ENCODE measurements around the gene MYBL2. TPM values are rescaled to one million over a fixed set of nuclear protein-coding genes. Genes with fewer than 3 reads are reported as not detected.

Gene MYBL2
- total RNA-seq, 1 experiment from 2014 or later = 125 TPM

- no TSS peak for BruUV-seq (replicated peaks)
- no peak overlapping the region for H3K4me3 Mint-ChIP-seq (ENCODE audit: low read depth, unreplicated experiment)
- no peak overlapping the region for H3K27ac Mint-ChIP-seq (ENCODE audit: unreplicated experiment)
- no peaks in the 10 kb centered on the region for H3K27me3 Mint-ChIP-seq (ENCODE audit: unreplicated experiment)
- peaks cover 18% of the 10 kb centered on the region for H3K36me3 Mint-ChIP-seq (ENCODE audit: insufficient read depth, unreplicated experiment)
- DNase-seq = no peak
- CTCF ChIA-PET = no interaction called here
- H3K9me3 Mint-ChIP-seq (ENCODE audit: low read depth, unreplicated experiment) = no peaks in the 10 kb centered on the region
- TF ChIP-seq CTCF (IDR thresholded peaks at IDR 0.05; ENCODE audit: unreplicated experiment) = no peak
- no peaks in the 10 kb centered on the region for H3K4me1 Mint-ChIP-seq (ENCODE audit: low read depth, unreplicated experiment)
- intact Hi-C loops (cut with micrococcal nuclease; ENCODE audit: unreplicated experiment) = no loop called here
Observed at GRCh38 chr20:43680981-43681380, 14.1 kb downstream of the MYBL2 start.

- BruUV-seq (replicated peaks) = no TSS peak
- no peak for DNase-seq
- Mint-ChIP-seq H3K27me3 (ENCODE audit: unreplicated experiment) (no peaks in the 10 kb centered on the region), H3K4me3 (ENCODE audit: low read depth, unreplicated experiment) (no peak overlapping the region), H3K4me1 (ENCODE audit: low read depth, unreplicated experiment) (no peaks in the 10 kb centered on the region), H3K27ac (ENCODE audit: unreplicated experiment) (no peak overlapping the region), H3K36me3 (ENCODE audit: insufficient read depth, unreplicated experiment) (peaks cover 23% of the 10 kb centered on the region), H3K9me3 (ENCODE audit: low read depth, unreplicated experiment) (no peaks in the 10 kb centered on the region)
- CTCF ChIA-PET = no interaction called here
- intact Hi-C loops (cut with micrococcal nuclease; ENCODE audit: unreplicated experiment) = no loop called here
- TF ChIP-seq CTCF (IDR thresholded peaks at IDR 0.05; ENCODE audit: unreplicated experiment) = no peak
Observed at GRCh38 chr20:43681468-43681942, 14.6 kb downstream of the MYBL2 start.

GRCh38 chr20:43681991-43682410 lies 15.1 kb downstream of the MYBL2 start:
- no peak overlapping the region for H3K27ac Mint-ChIP-seq (ENCODE audit: unreplicated experiment)
- intact Hi-C loops (cut with micrococcal nuclease; ENCODE audit: unreplicated experiment) = no loop called here
- no peaks in the 10 kb centered on the region for H3K9me3 Mint-ChIP-seq (ENCODE audit: low read depth, unreplicated experiment)
- CTCF ChIA-PET = no interaction called here
- DNase-seq = no peak
- H3K36me3 Mint-ChIP-seq (ENCODE audit: insufficient read depth, unreplicated experiment) = peaks cover 27% of the 10 kb centered on the region
- no peaks in the 10 kb centered on the region for H3K27me3 Mint-ChIP-seq (ENCODE audit: unreplicated experiment)
- H3K4me1 Mint-ChIP-seq (ENCODE audit: low read depth, unreplicated experiment) = no peaks in the 10 kb centered on the region
- TF ChIP-seq CTCF (IDR thresholded peaks at IDR 0.05; ENCODE audit: unreplicated experiment) = no peak
- no peak overlapping the region for H3K4me3 Mint-ChIP-seq (ENCODE audit: low read depth, unreplicated experiment)
- no TSS peak for BruUV-seq (replicated peaks)

- intact Hi-C loops (cut with micrococcal nuclease; ENCODE audit: unreplicated experiment) = no loop called here
- H3K27ac Mint-ChIP-seq (ENCODE audit: unreplicated experiment) = no peak overlapping the region
- TF ChIP-seq CTCF (IDR thresholded peaks at IDR 0.05; ENCODE audit: unreplicated experiment) = no peak
- CTCF ChIA-PET = no interaction called here
- no peak for DNase-seq
- no peak overlapping the region for H3K4me3 Mint-ChIP-seq (ENCODE audit: low read depth, unreplicated experiment)
- H3K27me3 Mint-ChIP-seq (ENCODE audit: unreplicated experiment) = no peaks in the 10 kb centered on the region
- H3K4me1 Mint-ChIP-seq (ENCODE audit: low read depth, unreplicated experiment) = no peaks in the 10 kb centered on the region
- H3K9me3 Mint-ChIP-seq (ENCODE audit: low read depth, unreplicated experiment) = no peaks in the 10 kb centered on the region
- no TSS peak for BruUV-seq (replicated peaks)
- peaks cover 27% of the 10 kb centered on the region for H3K36me3 Mint-ChIP-seq (ENCODE audit: insufficient read depth, unreplicated experiment)
Observed at GRCh38 chr20:43682446-43682845, 15.5 kb downstream of the MYBL2 start.

Data from Calu3 (cell line).